Ishikawa (cell line): ENCODE data around the gene HNRNPLL.

Experiments used
- CEBPB ChIP-seq: IDR thresholded peaks from 2 replicates; pipeline ENCODE4 v1.6.1; 2012
- CREB1 ChIP-seq: IDR thresholded peaks from 2 replicates; pipeline ENCODE4 v1.6.1; 2012; ENCODE audit warnings: low read depth
- EGR1 ChIP-seq: IDR thresholded peaks from 2 replicates; pipeline ENCODE4 v1.6.1; 2012
- EP300 ChIP-seq: IDR thresholded peaks from 2 replicates; pipeline ENCODE4 v1.6.1; 2012; ENCODE audit warnings: borderline replicate concordance
- FOXM1 ChIP-seq: IDR thresholded peaks from 2 replicates; pipeline ENCODE4 v1.6.1; 2012; ENCODE audit warnings: low read depth, borderline replicate concordance
- MAX ChIP-seq: IDR thresholded peaks from 2 replicates; pipeline ENCODE4 v1.6.1; 2012
- RAD21 ChIP-seq: IDR thresholded peaks from 2 replicates; pipeline ENCODE4 v1.6.1; 2012; ENCODE audit warnings: low read depth
- REST ChIP-seq: IDR thresholded peaks from 2 replicates; pipeline ENCODE4 v1.6.1; 2012; ENCODE audit warnings: low read depth, mild to moderate bottlenecking
- TAF1 ChIP-seq: IDR thresholded peaks from 2 replicates; pipeline ENCODE4 v1.6.1; 2012; ENCODE audit warnings: low read depth, mild to moderate bottlenecking
- TCF12 ChIP-seq: IDR thresholded peaks from 2 replicates; pipeline ENCODE4 v1.6.1; 2012; ENCODE audit warnings: low read depth
- USF1 ChIP-seq: IDR thresholded peaks from 2 replicates; pipeline ENCODE4 v1.6.1; 2012
- YY1 ChIP-seq: IDR thresholded peaks from 2 replicates; pipeline ENCODE4 v1.6.1; 2012; ENCODE audit warnings: low read depth

- no peak for TF ChIP-seq REST
- no peak for TF ChIP-seq EGR1
- TF ChIP-seq RAD21, result no peak
- no peak for TF ChIP-seq TAF1
- TF ChIP-seq YY1, result no peak
- TF ChIP-seq TCF12, result no peak
- TF ChIP-seq EP300, result no peak
- TF ChIP-seq USF1, result no peak
- TF ChIP-seq CEBPB, result no peak
- TF ChIP-seq FOXM1, result no peak
- TF ChIP-seq MAX, result no peak
- no peak for TF ChIP-seq CREB1
These were observed 63.6 kb downstream of the HNRNPLL start for GRCh38 chr2:38539086-38539485.
